GM12874 (cell line): ENCODE results near the gene CD3D.

ENCODE experiments used
- CTCF ChIP-seq: IDR thresholded peaks from 2 replicates; pipeline ENCODE4 v1.5.1; 2011; ENCODE audit warnings: low read depth, mild to moderate bottlenecking, control low read depth, low read length, moderate library complexity; ENCODE audit not compliant: insufficient read depth

CD3D gene

GRCh38 chr11:118342503-118343161, at the start of gene CD3D:
TSS of gene CD3D (minus strand) at chr11:118342705. CDS start at chr11:118342607, 98 bp downstream.
- no peak for TF ChIP-seq CTCF

- no peak for TF ChIP-seq CTCF
Measured at GRCh38 chr11:118383657-118384056, 41.2 kb upstream of the CD3D start.

GRCh38 chr11:118382954-118383353, 40.4 kb upstream of the CD3D start:
- no peak for TF ChIP-seq CTCF

GRCh38 chr11:118380571-118380970, 38.1 kb upstream of the CD3D start:
- no peak for TF ChIP-seq CTCF

- TF ChIP-seq CTCF: no peak
Measured at GRCh38 chr11:118379497-118379896, 37.0 kb upstream of the CD3D start.

GRCh38 chr11:118375978-118376377, 33.5 kb upstream of the CD3D start:
- TF ChIP-seq CTCF: no peak

GRCh38 chr11:118374729-118375128, 32.2 kb upstream of the CD3D start:
- TF ChIP-seq CTCF: no peak
